Suprapubic skin (tissue), 4 donors: Measurements from ENCODE around the gene COL9A3.

Experiments used
- EP300 ChIP-seq: sonication (generic); formaldehyde crosslinking; IDR thresholded peaks from one replicate; pipeline ENCODE4 v1.6.1; 2017; ENCODE audit warnings: antibody characterized with exemption
- POLR2A ChIP-seq, 2 donors: fragments of 450-650 bp; IDR thresholded peaks; one replicate each; pipeline ENCODE4 v1.6.1; 2017; ENCODE audit warnings: antibody characterized with exemption in 2 of 2, mild to moderate bottlenecking in 2 of 2, moderate library complexity in 2 of 2
- POLR2AphosphoS5 ChIP-seq, 3 donors: sonication (generic); formaldehyde crosslinking; IDR thresholded peaks; one replicate each; pipeline ENCODE4 v1.6.1; 2017; ENCODE audit warnings: antibody characterized with exemption in 3 of 3
- TF ChIP-seq, protein P1 (sequence below), 2 donors: fragments of 200-600 bp in 1 of 2; fragments of 450-650 bp in 1 of 2; sonication (generic) in 1 of 2; IDR thresholded peaks; one replicate each; pipeline ENCODE4 v1.5.1; 2016 to 2019; ENCODE audit warnings: antibody characterized with exemption in 2 of 2, mild to moderate bottlenecking in 1 of 2, moderate library complexity in 1 of 2

DNA sequence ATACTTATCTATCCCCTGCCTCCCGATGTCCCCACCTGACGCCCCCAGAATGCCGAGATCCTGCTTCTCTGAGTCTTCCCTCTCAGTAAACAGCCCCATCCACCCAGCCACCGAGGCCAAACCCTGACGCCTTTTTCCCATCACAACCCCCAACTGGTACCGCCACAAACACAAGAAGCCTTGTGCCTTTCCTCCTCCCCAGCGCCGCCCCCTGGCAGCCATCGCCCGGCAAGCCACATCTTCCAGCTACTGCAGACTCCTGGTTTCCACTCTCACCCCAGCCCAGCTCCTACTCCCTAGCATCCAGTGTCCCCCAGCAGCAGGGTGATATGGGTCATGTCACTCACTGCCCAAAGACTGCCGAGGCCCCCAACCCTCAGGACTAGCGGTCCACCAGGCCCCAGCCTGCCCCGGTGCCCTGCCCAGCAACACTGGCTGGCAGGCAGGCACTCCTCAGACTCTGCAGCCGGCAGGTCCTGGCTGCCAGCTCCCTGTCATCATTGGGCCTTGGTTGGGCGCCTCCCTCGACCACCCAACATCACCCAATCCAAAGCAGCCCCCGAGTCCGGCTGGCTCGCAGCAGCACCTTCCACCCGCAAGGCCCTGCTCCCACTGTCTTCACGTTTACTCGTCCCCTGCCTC lies 33.6 kb downstream of the COL9A3 start:
- TF ChIP-seq, protein P1, sequence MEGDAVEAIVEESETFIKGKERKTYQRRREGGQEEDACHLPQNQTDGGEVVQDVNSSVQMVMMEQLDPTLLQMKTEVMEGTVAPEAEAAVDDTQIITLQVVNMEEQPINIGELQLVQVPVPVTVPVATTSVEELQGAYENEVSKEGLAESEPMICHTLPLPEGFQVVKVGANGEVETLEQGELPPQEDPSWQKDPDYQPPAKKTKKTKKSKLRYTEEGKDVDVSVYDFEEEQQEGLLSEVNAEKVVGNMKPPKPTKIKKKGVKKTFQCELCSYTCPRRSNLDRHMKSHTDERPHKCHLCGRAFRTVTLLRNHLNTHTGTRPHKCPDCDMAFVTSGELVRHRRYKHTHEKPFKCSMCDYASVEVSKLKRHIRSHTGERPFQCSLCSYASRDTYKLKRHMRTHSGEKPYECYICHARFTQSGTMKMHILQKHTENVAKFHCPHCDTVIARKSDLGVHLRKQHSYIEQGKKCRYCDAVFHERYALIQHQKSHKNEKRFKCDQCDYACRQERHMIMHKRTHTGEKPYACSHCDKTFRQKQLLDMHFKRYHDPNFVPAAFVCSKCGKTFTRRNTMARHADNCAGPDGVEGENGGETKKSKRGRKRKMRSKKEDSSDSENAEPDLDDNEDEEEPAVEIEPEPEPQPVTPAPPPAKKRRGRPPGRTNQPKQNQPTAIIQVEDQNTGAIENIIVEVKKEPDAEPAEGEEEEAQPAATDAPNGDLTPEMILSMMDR (IDR thresholded peaks at IDR 0.05): no peak
- TF ChIP-seq POLR2A (IDR thresholded peaks at IDR 0.05) (no peak), POLR2AphosphoS5 (IDR thresholded peaks at IDR 0.05) (no peak), EP300 (no peak)
